ENCODE results near the gene HLA-B. TPM values are rescaled to one million over a fixed set of nuclear protein-coding genes. Genes with fewer than 3 reads are reported as not detected.
"Not testable (repeated sequence)": the region's sequence is repeated elsewhere in the genome, so short reads cannot be mapped to it uniquely, and the experiment has no call there.

Gene HLA-B
- total RNA-seq, result 1,000 to 10,000 TPM; 2,101 to 2,412 TPM

GRCh38 chr6:31356946-31357466 is at the start of gene HLA-B:
Gene HLA-B (minus strand): TSS chr6:31357179. CDS start chr6:31357158, 21 bp downstream.
- intact Hi-C loops (cut with DNase I, micrococcal nuclease), result loop anchor here (1.0 to 10.0 kb wide), 14 partner anchors 24 to 1415 kb away; partner anchors contain the start of genes FLOT1 (in 1 of the 2), HLA-A (in 1 of the 2), HLA-C (in 1 of the 2) and IER3 (in 1 of the 2)
- DNase-seq (peak; percentile 91), ATAC-seq (peak; percentile 80)
- Mint-ChIP-seq H3K4me1 (peaks cover 56% of the 10 kb centered on the region), H3K27me3 (peaks cover 5% of the 10 kb centered on the region), H3K9me3 (ENCODE audit: low read depth) (peaks cover 5% of the 10 kb centered on the region), H3K4me3 (peak within 1 kb of the TSS; percentile 98), H3K36me3 (ENCODE audit: low read depth) (peaks cover 47% of the 10 kb centered on the region), H3K27ac (peak within 1 kb of the TSS; percentile 99)
- POLR2A ChIA-PET, result no interaction called here
- CTCF ChIA-PET, result no interaction called here

- Mint-ChIP-seq H3K9me3 (ENCODE audit: low read depth) (no peaks in the 10 kb centered on the region), H3K4me1 (peaks cover 66% of the 10 kb centered on the region)
- CTCF ChIA-PET, result no interaction called here
These were observed 49.0 kb upstream of the HLA-B start for GRCh38 chr6:31405996-31406395.

DNA sequence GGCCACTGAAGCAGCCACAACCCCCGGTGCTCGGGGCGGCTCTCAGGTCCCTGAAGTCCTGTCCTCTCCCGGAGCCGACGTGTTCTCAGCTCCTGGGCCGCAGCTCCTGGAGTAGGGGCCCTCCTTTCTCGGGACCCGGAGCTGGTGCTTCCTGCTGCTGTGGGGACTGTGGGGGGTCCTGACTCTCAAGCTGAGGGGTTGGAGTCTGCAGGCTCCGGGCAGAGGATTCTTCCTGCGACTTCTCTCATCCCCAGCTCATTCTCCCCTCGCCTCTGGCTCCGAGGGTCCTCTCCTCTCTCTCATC is 47.0 kb upstream of the HLA-B start:
- H3K9me3 Mint-ChIP-seq (ENCODE audit: low read depth); POLR2A ChIA-PET; ATAC-seq; H3K27me3 Mint-ChIP-seq; H3K36me3 Mint-ChIP-seq (ENCODE audit: low read depth); DNase-seq: not testable (repeated sequence)
- H3K4me3 Mint-ChIP-seq, result peak overlapping the region; percentile 71
- H3K27ac Mint-ChIP-seq, result peak overlapping the region; percentile 71
- intact Hi-C loops (cut with DNase I, micrococcal nuclease), result loop anchor here (5.0 kb wide), 5 partner anchors 47 to 682 kb away; partner anchors contain the start of genes C6orf47 (in 1 of the 2), DDX39B (in 1 of the 2), GPANK1 (in 1 of the 2) and HLA-B (in 1 of the 2)
- peaks cover 61% of the 10 kb centered on the region for H3K4me1 Mint-ChIP-seq
- CTCF ChIA-PET, result interaction anchor here (0.7 to 1.6 kb wide), 2 partner anchors 11 to 38 kb away, joined by 3 to 5 read pairs; no protein-coding TSS in a partner anchor

More at GRCh38 chr6:31405996-31406395, 49.0 kb upstream of the HLA-B start:
- Mint-ChIP-seq H3K36me3 (ENCODE audit: low read depth) (peaks cover 5% of the 10 kb centered on the region), H3K27me3 (no peaks in the 10 kb centered on the region), H3K27ac (no peak overlapping the region), H3K4me3 (no peak overlapping the region)
- intact Hi-C loops (cut with DNase I, micrococcal nuclease), result no loop called here
- no peak for ATAC-seq
- POLR2A ChIA-PET, result no interaction called here
- no peak for DNase-seq

DNA sequence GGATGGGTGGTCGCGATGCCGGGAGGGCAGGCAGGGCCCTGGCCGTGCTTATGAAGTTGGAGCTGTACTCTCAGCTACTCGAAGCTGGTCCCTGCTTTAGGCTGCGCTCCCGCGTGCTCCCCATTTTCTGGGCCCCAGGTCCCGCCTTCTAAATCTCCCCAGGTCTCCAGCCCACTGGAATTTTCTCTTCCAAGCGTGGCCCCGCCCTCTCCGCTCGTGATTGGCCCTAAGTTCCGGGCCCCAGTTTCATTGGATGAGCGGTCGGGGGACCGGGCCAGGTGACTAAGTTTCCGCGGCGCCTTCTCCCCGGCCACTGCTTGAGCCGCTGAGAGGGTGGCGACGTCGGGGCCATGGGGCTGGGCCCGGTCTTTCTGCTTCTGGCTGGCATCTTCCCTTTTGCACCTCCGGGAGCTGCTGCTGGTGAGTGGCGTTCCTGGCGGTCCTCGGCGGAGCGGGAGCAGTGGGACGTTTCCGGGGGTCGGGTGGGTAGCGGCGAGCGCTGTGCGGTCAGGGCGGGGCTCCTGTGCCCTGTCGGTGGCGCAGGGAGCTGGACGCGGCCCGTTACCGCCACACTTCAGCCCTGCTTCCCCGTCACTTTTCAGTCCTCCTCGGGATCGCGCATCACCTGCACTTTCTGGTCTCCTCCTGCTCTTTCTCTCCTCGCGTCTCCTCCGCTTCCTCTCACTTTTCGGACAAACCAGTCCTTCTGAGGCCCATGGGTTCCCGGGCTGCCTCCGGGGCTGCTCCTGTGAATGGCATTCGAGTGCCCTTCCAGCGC is 46.5 kb upstream of the HLA-B start, which contains the start of gene MICA:
TSS of gene MICA (plus strand) at position 313 of the 778 bp plus-strand sequence. CDS start at position 351, 38 bp downstream.
- intact Hi-C loops (cut with DNase I, micrococcal nuclease), result loop anchor here (5.0 kb wide), 5 partner anchors 46 to 681 kb away; partner anchors contain the start of genes C6orf47 (in 1 of the 2), DDX39B (in 1 of the 2), GPANK1 (in 1 of the 2) and HLA-B (in 1 of the 2)

DNA sequence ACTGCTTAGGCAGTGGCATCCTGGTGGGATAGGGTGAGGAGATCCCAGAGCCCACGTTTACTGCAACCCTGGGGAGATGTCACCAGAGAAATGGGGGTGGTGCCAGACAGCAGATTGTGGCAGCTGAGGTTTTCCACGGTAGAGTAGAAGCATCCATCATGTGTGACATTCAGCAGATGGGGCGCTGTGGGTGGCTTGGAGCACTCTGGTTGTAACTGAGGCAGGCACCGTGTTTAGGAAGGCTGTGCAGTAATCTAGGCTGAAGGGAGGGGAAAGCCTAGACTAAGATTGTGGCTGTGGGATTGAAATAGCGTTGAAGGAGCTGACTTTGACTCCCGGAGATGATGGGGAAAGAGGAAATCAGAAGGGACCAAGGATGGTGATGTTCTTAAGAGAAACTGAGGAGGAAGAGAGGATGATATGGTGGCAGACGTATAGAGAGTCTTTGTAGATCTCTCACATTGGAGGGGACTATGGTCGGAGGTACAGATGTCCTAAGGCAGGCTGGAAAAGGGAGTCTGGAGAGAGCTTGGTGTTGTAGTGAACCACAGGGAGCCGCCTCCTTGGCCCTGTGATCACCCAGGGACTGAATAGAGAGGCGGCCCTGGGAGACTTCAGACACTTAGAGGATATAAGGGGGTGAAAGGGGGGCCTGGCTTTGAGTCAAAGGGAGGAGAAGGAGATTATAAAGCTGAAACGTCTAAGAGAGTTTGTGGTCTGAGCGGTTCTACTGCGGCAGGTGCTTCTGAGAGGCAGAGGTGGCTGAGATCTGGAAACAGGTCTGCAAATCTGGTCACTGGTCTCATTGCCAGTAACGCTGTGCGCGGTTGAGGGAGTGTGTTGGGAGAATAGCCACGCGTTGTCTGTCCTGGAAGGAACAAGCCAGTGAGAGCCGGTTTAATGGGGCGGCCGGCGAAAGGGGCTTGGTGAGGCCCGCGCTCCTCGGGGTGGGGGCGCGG is 45.6 kb upstream of the HLA-B start:
- intact Hi-C loops (cut with DNase I, micrococcal nuclease), result loop anchor here (5.0 kb wide), 5 partner anchors 45 to 680 kb away; partner anchors contain the start of genes C6orf47 (in 1 of the 2), DDX39B (in 1 of the 2), GPANK1 (in 1 of the 2) and HLA-B (in 1 of the 2)
- Mint-ChIP-seq H3K4me3 (peak overlapping the region; percentile 71), H3K27ac (peak overlapping the region; percentile 57), H3K36me3 (ENCODE audit: low read depth) (peaks cover 2% of the 10 kb centered on the region), H3K4me1 (peaks cover 53% of the 10 kb centered on the region), H3K27me3 (no peaks in the 10 kb centered on the region), H3K9me3 (ENCODE audit: low read depth) (no peaks in the 10 kb centered on the region)
- peak; percentile 20 for ATAC-seq
- DNase-seq, result peak; percentile 58
- CTCF ChIA-PET, result interaction anchor here (0.9 to 6.1 kb wide), 4 partner anchors 18 to 41 kb away, joined by 3 to 68 read pairs (median 4); no protein-coding TSS in a partner anchor
- POLR2A ChIA-PET, result interaction anchor here (0.6 to 1.0 kb wide), 3 partner anchors 37 to 172 kb away, joined by 3 to 8 read pairs (median 3); partner anchors contain the start of gene MICB

More for the DNA sequence above, 46.5 kb upstream of the HLA-B start, which contains the start of gene MICA:
- H3K27me3 Mint-ChIP-seq, result no peaks in the 10 kb centered on the region
- POLR2A ChIA-PET, result interaction anchor here (0.6 kb wide), 1 partner anchor 36 kb away, joined by 3 read pairs; no protein-coding TSS in a partner anchor
- H3K4me1 Mint-ChIP-seq, result peaks cover 62% of the 10 kb centered on the region
- H3K27ac Mint-ChIP-seq, result peak within 1 kb of the TSS; percentile 71
- CTCF ChIA-PET, result interaction anchor here (0.7 to 1.6 kb wide), 3 partner anchors 11 to 39 kb away, joined by 3 to 5 read pairs (median 3); no protein-coding TSS in a partner anchor
- peaks cover 2% of the 10 kb centered on the region for H3K36me3 Mint-ChIP-seq (ENCODE audit: low read depth)
- H3K9me3 Mint-ChIP-seq (ENCODE audit: low read depth), result no peaks in the 10 kb centered on the region
- DNase-seq (peak; percentile 83), ATAC-seq (peak; percentile 68)
- peak within 1 kb of the TSS; percentile 71 for H3K4me3 Mint-ChIP-seq

DNA sequence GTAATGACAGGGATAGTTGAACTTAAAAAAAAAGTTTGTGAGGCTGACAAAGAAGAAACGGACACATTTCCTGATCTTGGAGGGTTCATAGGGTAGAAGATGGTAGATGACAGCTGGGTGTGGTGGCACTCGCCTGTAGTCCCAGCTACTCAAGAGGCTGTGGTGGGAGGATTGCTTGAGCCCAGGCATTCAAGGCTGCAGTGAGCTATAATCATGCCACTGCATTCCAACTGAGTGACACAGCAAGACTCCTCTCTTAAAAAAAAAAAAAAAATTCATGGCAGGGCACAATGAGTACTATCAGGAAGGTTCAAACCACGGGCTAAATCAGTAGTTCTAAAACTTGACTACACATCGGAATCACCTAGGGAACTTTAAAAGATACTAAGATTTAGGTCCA is 44.4 kb upstream of the HLA-B start:
- peak overlapping the region; percentile 94 for H3K27ac Mint-ChIP-seq
- POLR2A ChIA-PET, result interaction anchor here (1.0 to 1.1 kb wide), 2 partner anchors 94 to 173 kb away, joined by 3 to 4 read pairs; no protein-coding TSS in a partner anchor
- no peaks in the 10 kb centered on the region for H3K27me3 Mint-ChIP-seq
- H3K4me1 Mint-ChIP-seq, result peaks cover 48% of the 10 kb centered on the region
- no peaks in the 10 kb centered on the region for H3K9me3 Mint-ChIP-seq (ENCODE audit: low read depth)
- CTCF ChIA-PET, result interaction anchor here (6.1 kb wide), 1 partner anchor 42 kb away, joined by 68 read pairs; no protein-coding TSS in a partner anchor
- intact Hi-C loops (cut with DNase I, micrococcal nuclease), result loop anchor here (2.0 to 5.0 kb wide), 6 partner anchors 44 to 679 kb away; partner anchors contain the start of genes C6orf47 (in 1 of the 2), DDX39B (in 1 of the 2), GPANK1 (in 1 of the 2) and HLA-B (in 1 of the 2)
- peak; percentile 21 for DNase-seq
- no peak for ATAC-seq
- H3K4me3 Mint-ChIP-seq, result peak overlapping the region; percentile 71
- H3K36me3 Mint-ChIP-seq (ENCODE audit: low read depth), result peaks cover 2% of the 10 kb centered on the region

GRCh38 chr6:31400467-31401289 is 43.7 kb upstream of the HLA-B start:
- ATAC-seq, result peak; percentile 48
- H3K27ac Mint-ChIP-seq, result peak overlapping the region; percentile 94
- H3K4me3 Mint-ChIP-seq, result peak overlapping the region; percentile 71

GRCh38 chr6:31399589-31400466 is 42.8 kb upstream of the HLA-B start:
- Mint-ChIP-seq H3K4me1 (peaks cover 41% of the 10 kb centered on the region), H3K9me3 (ENCODE audit: low read depth) (no peaks in the 10 kb centered on the region), H3K27ac (peak overlapping the region; percentile 94), H3K4me3 (peak overlapping the region; percentile 71), H3K36me3 (ENCODE audit: low read depth) (peaks cover 2% of the 10 kb centered on the region), H3K27me3 (no peaks in the 10 kb centered on the region)
- peak; percentile 45 for ATAC-seq
- intact Hi-C loops (cut with DNase I, micrococcal nuclease), result loop anchor here (1.0 to 5.0 kb wide), 13 partner anchors 43 to 678 kb away; partner anchors contain the start of genes DDX39B (in 2 of the 2), C6orf47 (in 1 of the 2), GPANK1 (in 1 of the 2) and HLA-B (in 1 of the 2)
- CTCF ChIA-PET, result interaction anchor here (0.6 to 6.1 kb wide), 21 partner anchors 8 to 1081 kb away, joined by 3 to 68 read pairs (median 3); partner anchors contain the start of gene LST1
- POLR2A ChIA-PET, result interaction anchor here (0.7 to 1.1 kb wide), 3 partner anchors 95 to 594 kb away, joined by 3 to 5 read pairs (median 4); no protein-coding TSS in a partner anchor
- DNase-seq, result peak; percentile 82

More at GRCh38 chr6:31400467-31401289, 43.7 kb upstream of the HLA-B start:
- intact Hi-C loops (cut with DNase I, micrococcal nuclease), result loop anchor here (1.0 to 5.0 kb wide), 12 partner anchors 43 to 678 kb away; partner anchors contain the start of genes DDX39B (in 2 of the 2), C6orf47 (in 1 of the 2), GPANK1 (in 1 of the 2) and HLA-B (in 1 of the 2)
- no peaks in the 10 kb centered on the region for H3K9me3 Mint-ChIP-seq (ENCODE audit: low read depth)
- CTCF ChIA-PET, result interaction anchor here (0.6 to 6.1 kb wide), 10 partner anchors 38 to 264 kb away, joined by 3 to 68 read pairs (median 4); partner anchors contain the start of gene LST1
- H3K36me3 Mint-ChIP-seq (ENCODE audit: low read depth), result peaks cover 2% of the 10 kb centered on the region
- peaks cover 44% of the 10 kb centered on the region for H3K4me1 Mint-ChIP-seq
- POLR2A ChIA-PET, result interaction anchor here (0.9 to 1.1 kb wide), 2 partner anchors 94 to 437 kb away, joined by 3 to 4 read pairs; no protein-coding TSS in a partner anchor
- peak; percentile 88 for DNase-seq
- no peaks in the 10 kb centered on the region for H3K27me3 Mint-ChIP-seq
